ENCODE measurements around the gene TBC1D1. TPM values are rescaled to one million over a fixed set of nuclear protein-coding genes. Genes with fewer than 3 reads are reported as not detected.

The TBC1D1 gene
- total RNA-seq, 1 experiment from 2014 or later = 106 TPM

DNA sequence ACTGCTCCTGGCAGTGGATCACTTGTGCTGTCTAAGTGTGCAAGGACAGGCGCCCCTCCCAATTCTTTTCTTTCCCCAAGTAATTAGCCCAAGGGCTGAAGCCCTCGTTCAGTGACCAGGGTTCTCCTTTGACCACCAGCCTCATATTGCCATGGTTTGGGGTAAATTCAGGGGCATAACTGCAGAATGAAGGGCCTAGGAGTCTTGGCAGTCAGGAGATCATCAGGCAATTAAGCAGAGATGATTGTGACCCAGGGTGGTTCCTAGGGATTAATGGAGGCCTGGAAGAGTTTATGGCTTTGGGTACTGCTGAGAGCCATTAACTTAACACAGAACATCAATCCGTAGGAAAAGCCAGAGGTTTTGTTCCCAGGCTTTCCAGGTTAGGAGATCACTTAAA is 240.0 kb downstream of the TBC1D1 start:
- ChIA-PET POLR2A (ENCODE audit: unreplicated experiment) (no interaction called here), CTCF (no interaction called here)
- intact Hi-C loops (cut with micrococcal nuclease; ENCODE audit: unreplicated experiment) = no loop called here
- no peaks in the 10 kb centered on the region for H3K27me3 ChIP-seq (ENCODE audit: insufficient read depth, low read depth)
- H4K20me1 ChIP-seq (ENCODE audit: insufficient read depth) = no peaks in the 10 kb centered on the region
- no peaks in the 10 kb centered on the region for H3K9me3 ChIP-seq (ENCODE audit: insufficient read depth, low read depth)
- H3K36me3 ChIP-seq (ENCODE audit: low read depth) = peaks cover 11% of the 10 kb centered on the region; the same call in 1 of the 2 replicates
- TF ChIP-seq EZH2 (IDR thresholded peaks at IDR 0.05; ENCODE audit: low read depth) = no peak
- TF ChIP-seq, protein P1, sequence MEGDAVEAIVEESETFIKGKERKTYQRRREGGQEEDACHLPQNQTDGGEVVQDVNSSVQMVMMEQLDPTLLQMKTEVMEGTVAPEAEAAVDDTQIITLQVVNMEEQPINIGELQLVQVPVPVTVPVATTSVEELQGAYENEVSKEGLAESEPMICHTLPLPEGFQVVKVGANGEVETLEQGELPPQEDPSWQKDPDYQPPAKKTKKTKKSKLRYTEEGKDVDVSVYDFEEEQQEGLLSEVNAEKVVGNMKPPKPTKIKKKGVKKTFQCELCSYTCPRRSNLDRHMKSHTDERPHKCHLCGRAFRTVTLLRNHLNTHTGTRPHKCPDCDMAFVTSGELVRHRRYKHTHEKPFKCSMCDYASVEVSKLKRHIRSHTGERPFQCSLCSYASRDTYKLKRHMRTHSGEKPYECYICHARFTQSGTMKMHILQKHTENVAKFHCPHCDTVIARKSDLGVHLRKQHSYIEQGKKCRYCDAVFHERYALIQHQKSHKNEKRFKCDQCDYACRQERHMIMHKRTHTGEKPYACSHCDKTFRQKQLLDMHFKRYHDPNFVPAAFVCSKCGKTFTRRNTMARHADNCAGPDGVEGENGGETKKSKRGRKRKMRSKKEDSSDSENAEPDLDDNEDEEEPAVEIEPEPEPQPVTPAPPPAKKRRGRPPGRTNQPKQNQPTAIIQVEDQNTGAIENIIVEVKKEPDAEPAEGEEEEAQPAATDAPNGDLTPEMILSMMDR (conservative IDR thresholded peaks at IDR 0.05) = no peak
- no peak overlapping the region for H3K27ac ChIP-seq
- H3K4me2 ChIP-seq = no peak overlapping the region
- H3F3A ChIP-seq (ENCODE audit: insufficient read depth, low read depth) = no peaks in the 10 kb centered on the region; the same call in 1 of the 2 replicates
- H2AFZ ChIP-seq = no peak overlapping the region
- no peaks in the 10 kb centered on the region for H3K4me1 ChIP-seq (replicated peaks; ENCODE audit: insufficient read depth)
- no peaks in the 10 kb centered on the region for H3K79me2 ChIP-seq (ENCODE audit: low read depth)
- H3K9me2 ChIP-seq (ENCODE audit: insufficient read depth) = no peaks in the 10 kb centered on the region
- no peak overlapping the region for H3K4me3 ChIP-seq
- DNase-seq = no peak
- BruUV-seq (replicated peaks) = no TSS peak

DNA sequence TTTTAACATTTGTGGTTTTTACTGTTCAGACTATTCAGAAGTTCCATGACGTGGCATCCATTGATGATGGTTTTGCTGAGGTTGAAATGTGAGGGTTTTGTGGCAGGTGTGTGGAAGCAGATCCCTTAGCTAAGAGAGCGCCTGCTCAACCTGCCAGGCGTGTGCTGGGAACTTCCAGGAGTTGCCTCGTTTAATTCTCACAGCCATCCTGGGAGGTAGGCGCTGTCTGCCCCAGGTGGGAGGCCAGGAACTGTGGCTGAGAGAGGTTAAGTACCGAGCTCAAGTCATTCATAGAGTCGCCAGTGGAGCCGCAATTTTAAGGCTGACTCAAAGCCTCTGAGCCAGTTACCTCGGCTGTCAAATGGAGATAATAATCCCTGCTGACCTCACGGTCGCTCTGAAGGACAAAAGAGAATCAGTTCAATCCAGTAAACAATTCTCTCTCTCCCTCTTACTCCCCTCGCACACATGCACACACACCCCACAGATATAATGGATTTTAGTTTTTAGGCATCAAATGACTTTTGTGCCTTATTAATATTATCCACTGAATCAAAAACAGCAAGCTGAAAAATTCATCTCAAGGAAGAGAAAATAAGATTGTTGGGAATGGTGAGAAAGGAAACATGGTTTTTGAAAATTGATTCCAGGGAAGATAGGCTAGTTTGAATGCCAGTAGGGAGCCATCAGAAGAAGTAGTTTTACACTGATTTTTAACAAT is 240.6 kb downstream of the TBC1D1 start:
- H3K79me2 ChIP-seq (ENCODE audit: low read depth) = no peaks in the 10 kb centered on the region
- no peaks in the 10 kb centered on the region; the same call in 1 of the 2 replicates for H3F3A ChIP-seq (ENCODE audit: insufficient read depth, low read depth)
- TF ChIP-seq EZH2 (IDR thresholded peaks at IDR 0.05; ENCODE audit: low read depth) = no peak
- TF ChIP-seq, protein P1 (conservative IDR thresholded peaks at IDR 0.05) = no peak
- no peak overlapping the region for H3K4me2 ChIP-seq
- no TSS peak for BruUV-seq (replicated peaks)
- H3K9me2 ChIP-seq (ENCODE audit: insufficient read depth) = no peaks in the 10 kb centered on the region
- H2AFZ ChIP-seq = no peak overlapping the region
- H3K27ac ChIP-seq = no peak overlapping the region
- peaks cover 6% of the 10 kb centered on the region; the same call in 1 of the 2 replicates for H3K36me3 ChIP-seq (ENCODE audit: low read depth)
- H3K4me1 ChIP-seq (replicated peaks; ENCODE audit: insufficient read depth) = no peaks in the 10 kb centered on the region
- intact Hi-C loops (cut with micrococcal nuclease; ENCODE audit: unreplicated experiment) = no loop called here
- no peaks in the 10 kb centered on the region for H3K27me3 ChIP-seq (ENCODE audit: insufficient read depth, low read depth)
- DNase-seq = no peak
- no peaks in the 10 kb centered on the region for H3K9me3 ChIP-seq (ENCODE audit: insufficient read depth, low read depth)
- ChIA-PET POLR2A (ENCODE audit: unreplicated experiment) (no interaction called here), CTCF (no interaction called here)
- H4K20me1 ChIP-seq (ENCODE audit: insufficient read depth) = no peaks in the 10 kb centered on the region
- H3K4me3 ChIP-seq = no peak overlapping the region

GRCh38 chr4:38132107-38132673 is 241.3 kb downstream of the TBC1D1 start:
- Histone ChIP-seq H3K9me3 (ENCODE audit: insufficient read depth, low read depth) (no peaks in the 10 kb centered on the region), H3K4me1 (replicated peaks; ENCODE audit: insufficient read depth) (no peaks in the 10 kb centered on the region), H3K9me2 (ENCODE audit: insufficient read depth) (no peaks in the 10 kb centered on the region), H3F3A (ENCODE audit: insufficient read depth, low read depth) (no peaks in the 10 kb centered on the region; the same call in 1 of the 2 replicates), H3K27me3 (ENCODE audit: insufficient read depth, low read depth) (no peaks in the 10 kb centered on the region), H3K79me2 (ENCODE audit: low read depth) (no peaks in the 10 kb centered on the region), H3K4me2 (no peak overlapping the region), H2AFZ (no peak overlapping the region), H3K36me3 (ENCODE audit: low read depth) (peaks cover 6% of the 10 kb centered on the region; the same call in 1 of the 2 replicates), H3K27ac (no peak overlapping the region), H4K20me1 (ENCODE audit: insufficient read depth) (no peaks in the 10 kb centered on the region), H3K4me3 (no peak overlapping the region)
- ChIA-PET CTCF (no interaction called here), POLR2A (ENCODE audit: unreplicated experiment) (no interaction called here)
- TF ChIP-seq, protein P1 (conservative IDR thresholded peaks at IDR 0.05) = no peak
- no peak for TF ChIP-seq EZH2 (IDR thresholded peaks at IDR 0.05; ENCODE audit: low read depth)
- DNase-seq = no peak
- intact Hi-C loops (cut with micrococcal nuclease; ENCODE audit: unreplicated experiment) = no loop called here
- no TSS peak for BruUV-seq (replicated peaks)

Measured in PC-9 (cell line).